Natural killer cell treated with Interleukin-12 subunit alpha and Interleukin-12 subunit beta and Interleukin-15 and Interleukin-18, amount 100 ng/mL, for 72 hours (primary cell): ENCODE data around the gene RAB37. TPM values are rescaled to one million over a fixed set of nuclear protein-coding genes. Genes with fewer than 3 reads are reported as not detected.

Experiments used
- ATAC-seq, 2 donors: fragments of 150-1000 bp; cut with Tn5 transposase in 1 of 2; sonication (Bioruptor Pico), chemical (Tn5 transposase) in 1 of 2; 2 replicates each; pipeline ENCODE4 v1.10.0; 2021
- DNase-seq: peaks from one replicate; pipeline ENCODE4 v3.0.0; 2022; ENCODE audit warnings: low spot score
- H3K27ac Mint-ChIP-seq, 2 donors: 1 replicate in 1 of 2; 2 replicates in 1 of 2; pipeline ENCODE4 v1.8.0; 2022; ENCODE audit warnings: mixed read lengths in 2 of 2, mild to moderate bottlenecking in 1 of 2, moderate library complexity in 1 of 2
- H3K27me3 Mint-ChIP-seq, 2 donors: 1 replicate in 1 of 2; 2 replicates in 1 of 2; pipeline ENCODE4 v1.8.0; 2022; ENCODE audit warnings: mixed read lengths in 2 of 2
- H3K36me3 Mint-ChIP-seq: one replicate; pipeline ENCODE4 v1.8.0; 2022; ENCODE audit warnings: mixed read lengths
- H3K4me1 Mint-ChIP-seq, 2 donors: 1 replicate in 1 of 2; 2 replicates in 1 of 2; pipeline ENCODE4 v1.8.0; 2022; ENCODE audit warnings: low read depth in 2 of 2, mixed read lengths in 2 of 2, mild to moderate bottlenecking in 1 of 2
- H3K4me3 Mint-ChIP-seq: one replicate; pipeline ENCODE4 v1.8.0; 2022; ENCODE audit warnings: mixed read lengths
- H3K9me3 Mint-ChIP-seq: 2 replicates; pipeline ENCODE4 v1.8.0; 2022; ENCODE audit warnings: mixed read lengths
- total RNA-seq, 2 donors: library from RNA; stranded (reverse); gene quantifications; one replicate each; pipeline ENCODE4 v1.2.3, GENCODE V29; 2022

The RAB37 gene
- total RNA-seq, 2 donors from 2014 or later = 1.3 to 3.3 TPM

DNA sequence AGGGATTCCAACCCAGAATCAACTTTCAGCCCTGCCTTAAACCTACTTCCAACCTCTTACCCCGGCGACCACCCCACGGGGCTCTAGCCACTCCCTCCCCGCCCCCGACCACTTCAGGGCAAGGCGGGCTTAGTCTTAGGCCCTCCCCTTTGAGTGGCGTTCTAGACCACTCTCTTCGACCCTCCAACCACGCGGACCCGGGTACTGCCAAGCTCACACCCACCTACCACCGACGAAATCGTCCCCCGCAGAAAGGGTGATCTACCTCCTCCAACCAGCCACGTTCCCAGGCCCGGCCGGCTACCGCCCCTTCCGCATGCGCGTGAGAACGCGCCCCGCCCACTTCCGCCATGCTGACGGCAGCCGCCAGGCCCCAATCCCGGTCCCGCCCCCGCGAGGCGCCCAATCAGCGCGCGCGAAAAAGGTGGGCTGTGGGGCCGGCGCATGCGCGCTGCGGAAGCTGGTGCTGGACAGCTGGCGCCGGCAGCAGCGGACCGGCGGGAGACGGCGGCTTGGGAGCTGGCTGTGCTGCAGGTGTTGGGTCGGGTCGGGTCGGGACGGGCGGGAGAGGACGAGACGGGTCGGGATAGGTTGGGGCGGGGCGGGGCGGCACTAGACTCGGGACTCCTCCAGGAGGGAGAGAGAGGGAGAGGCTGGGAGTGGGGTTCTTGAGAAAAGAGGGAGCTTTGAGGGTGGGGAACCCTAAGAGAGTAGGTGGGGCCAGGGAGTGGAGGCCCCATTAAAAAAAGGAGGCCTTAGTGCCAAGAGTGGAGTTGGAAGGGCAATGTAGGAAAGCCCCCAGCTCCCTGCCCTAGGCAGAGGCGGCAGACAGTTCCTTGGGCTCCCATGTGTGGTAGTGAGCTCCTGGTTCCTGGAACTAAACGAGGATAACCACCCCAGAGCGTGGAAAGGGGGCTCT lies 39.2 kb downstream of the RAB37 start, which contains the start of gene NAT9:
TSS of gene NAT9 (minus strand) at position 302 of the 919 bp plus-strand sequence. CDS start 647 bp downstream, outside the sequence.
- H3K27me3 Mint-ChIP-seq = no peaks in the 10 kb centered on the region
- ATAC-seq = peak; percentile 88 to 94
- H3K9me3 Mint-ChIP-seq = no peaks in the 10 kb centered on the region
- peak within 1 kb of the TSS; percentile 97 for H3K27ac Mint-ChIP-seq
- DNase-seq = peak; percentile 100
- no peaks in the 10 kb centered on the region for H3K36me3 Mint-ChIP-seq
- H3K4me3 Mint-ChIP-seq = peak within 1 kb of the TSS; percentile 100
- peaks cover 58 to 70% of the 10 kb centered on the region in 2 donors for H3K4me1 Mint-ChIP-seq

DNA sequence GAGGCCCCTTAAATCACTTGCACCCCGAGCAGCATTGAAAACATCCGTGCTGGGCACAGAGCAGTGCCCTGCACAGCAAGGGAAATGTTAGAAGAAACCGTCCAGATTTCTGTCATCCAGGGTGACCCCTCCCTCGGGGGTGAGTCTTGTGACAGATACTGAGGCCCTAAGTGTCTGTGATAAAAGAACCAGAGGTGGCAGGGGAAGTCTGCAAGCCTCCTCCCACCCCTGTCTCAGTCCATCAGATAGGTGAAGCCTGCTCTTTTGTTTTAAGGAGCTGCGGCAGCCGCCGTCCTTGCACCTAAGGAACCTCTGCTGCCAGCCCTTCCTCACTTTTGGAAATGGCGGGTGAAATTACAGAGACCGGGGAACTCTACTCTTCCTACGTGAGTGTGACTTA lies 39.9 kb downstream of the RAB37 start:
- Mint-ChIP-seq H3K4me1 (peaks cover 60 to 72% of the 10 kb centered on the region in 2 donors), H3K36me3 (no peaks in the 10 kb centered on the region), H3K27ac (peak overlapping the region; percentile 97), H3K4me3 (peak overlapping the region; percentile 100), H3K27me3 (no peaks in the 10 kb centered on the region), H3K9me3 (no peaks in the 10 kb centered on the region)
- ATAC-seq = no peak
- no peak for DNase-seq

DNA sequence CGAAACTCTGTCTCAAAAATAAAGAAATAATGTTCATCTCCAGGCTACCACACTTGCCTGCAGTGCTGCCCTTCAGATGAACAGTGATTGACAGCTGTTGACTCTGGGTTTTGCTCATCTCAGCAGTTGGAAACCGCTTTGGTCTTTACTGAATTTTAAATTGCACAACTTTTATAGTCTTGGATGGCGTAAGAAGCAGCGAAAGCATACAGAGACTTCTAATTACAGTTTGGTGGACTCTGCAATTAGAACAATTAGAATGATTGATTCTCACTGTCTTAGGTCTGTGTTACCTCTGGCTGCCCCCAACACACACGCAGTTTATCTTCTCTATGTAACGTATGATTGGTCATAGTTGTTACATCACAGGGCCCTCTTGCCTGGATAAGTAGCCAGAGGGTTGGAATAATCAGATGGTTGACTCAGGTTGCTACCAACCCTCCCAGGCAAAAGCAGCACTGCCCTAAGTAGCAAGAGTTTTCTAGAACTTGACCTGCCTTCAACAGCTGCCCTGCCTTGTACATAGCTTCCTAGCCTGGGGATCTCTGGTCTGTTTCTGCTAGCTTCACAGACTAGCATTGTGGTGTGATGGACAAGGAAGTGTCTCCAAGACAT lies 41.0 kb downstream of the RAB37 start:
- peak overlapping the region; percentile 57 for H3K4me3 Mint-ChIP-seq
- peaks cover 56 to 62% of the 10 kb centered on the region in 2 donors for H3K4me1 Mint-ChIP-seq
- H3K36me3 Mint-ChIP-seq = no peaks in the 10 kb centered on the region
- no peaks in the 10 kb centered on the region for H3K27me3 Mint-ChIP-seq
- ATAC-seq (no peak), DNase-seq (no peak)
- H3K9me3 Mint-ChIP-seq = no peaks in the 10 kb centered on the region
- peak overlapping the region in 1 of 2 donors; percentile 33 for H3K27ac Mint-ChIP-seq

DNA sequence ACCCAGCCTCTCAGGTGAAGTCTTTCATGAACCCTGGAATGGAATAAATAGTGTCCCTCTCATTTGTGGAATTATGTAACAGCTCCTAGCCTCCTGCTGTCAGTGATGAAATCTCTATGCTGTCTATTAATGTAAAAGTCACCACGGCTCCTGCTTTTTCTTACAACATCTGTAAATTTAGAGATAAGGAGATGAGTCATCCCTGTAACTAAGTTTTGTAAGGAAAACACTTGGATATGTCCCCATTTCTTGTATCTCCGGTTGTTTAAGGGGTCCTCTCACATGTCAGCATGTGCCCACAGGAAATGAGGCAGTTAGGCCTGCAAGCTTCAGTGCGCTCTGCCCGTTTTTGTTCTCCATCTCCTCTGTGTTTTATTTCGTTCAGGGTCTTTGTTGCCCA lies 41.9 kb downstream of the RAB37 start:
- no peak for DNase-seq
- no peaks in the 10 kb centered on the region for H3K27me3 Mint-ChIP-seq
- H3K4me1 Mint-ChIP-seq = peaks cover 51 to 57% of the 10 kb centered on the region in 2 donors
- H3K4me3 Mint-ChIP-seq = peak overlapping the region; percentile 83
- ATAC-seq = no peak
- H3K27ac Mint-ChIP-seq = peak overlapping the region; percentile 38 to 87
- H3K36me3 Mint-ChIP-seq = no peaks in the 10 kb centered on the region
- H3K9me3 Mint-ChIP-seq = no peaks in the 10 kb centered on the region

DNA sequence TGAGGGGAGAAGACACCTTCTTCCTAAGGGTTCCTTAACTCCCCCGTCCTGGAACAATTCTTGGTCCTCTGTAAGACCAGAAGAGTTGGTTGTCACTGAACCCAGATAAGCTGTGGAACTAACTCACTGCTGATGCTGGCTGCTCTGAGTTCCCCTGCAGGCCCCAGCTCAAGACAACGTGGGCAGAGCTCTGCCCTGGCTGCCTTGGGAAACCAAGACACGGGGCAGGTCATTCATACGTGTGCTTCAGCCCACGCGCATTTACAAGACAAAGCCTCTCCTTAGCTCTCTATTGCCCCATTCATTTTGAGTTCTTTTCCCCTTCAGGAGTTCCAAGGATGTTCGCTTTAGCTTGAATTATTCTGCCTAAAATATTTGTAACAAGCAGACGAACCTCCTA lies 42.4 kb downstream of the RAB37 start:
- Mint-ChIP-seq H3K27me3 (no peaks in the 10 kb centered on the region), H3K4me1 (peaks cover 54 to 60% of the 10 kb centered on the region in 2 donors), H3K9me3 (no peaks in the 10 kb centered on the region), H3K36me3 (no peaks in the 10 kb centered on the region), H3K4me3 (peak overlapping the region; percentile 83), H3K27ac (peak overlapping the region; percentile 76 to 87)
- ATAC-seq (no peak), DNase-seq (no peak)

DNA sequence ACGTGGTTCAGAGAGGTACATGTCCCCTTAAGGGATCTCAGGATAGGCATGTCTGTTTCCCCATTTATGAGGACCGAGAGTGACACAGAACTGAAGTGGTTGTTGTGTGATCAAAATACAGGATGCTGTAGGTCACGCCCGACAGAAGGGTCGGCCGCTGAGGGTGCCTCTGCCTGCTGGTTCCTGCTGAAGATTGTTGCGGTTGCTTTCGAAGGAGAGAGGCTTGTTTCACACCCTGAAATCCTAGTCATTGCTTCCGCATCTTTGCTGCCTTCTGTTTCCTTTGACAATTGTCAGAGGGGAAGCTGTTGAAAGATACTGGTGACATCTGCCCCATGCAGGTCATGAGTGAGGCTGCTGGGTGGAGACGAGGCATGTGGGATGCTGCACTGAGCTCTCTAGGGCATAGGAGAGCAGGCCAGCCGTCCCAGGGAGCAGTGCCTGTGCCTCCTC lies 42.9 kb downstream of the RAB37 start:
- H3K9me3 Mint-ChIP-seq = no peaks in the 10 kb centered on the region
- H3K27ac Mint-ChIP-seq = peak overlapping the region; percentile 76 to 87
- H3K4me3 Mint-ChIP-seq = peak overlapping the region; percentile 83
- H3K27me3 Mint-ChIP-seq = no peaks in the 10 kb centered on the region
- no peaks in the 10 kb centered on the region for H3K36me3 Mint-ChIP-seq
- peak; percentile 73 for DNase-seq
- H3K4me1 Mint-ChIP-seq = peaks cover 57 to 60% of the 10 kb centered on the region in 2 donors
- ATAC-seq = peak; percentile 68 to 81

DNA sequence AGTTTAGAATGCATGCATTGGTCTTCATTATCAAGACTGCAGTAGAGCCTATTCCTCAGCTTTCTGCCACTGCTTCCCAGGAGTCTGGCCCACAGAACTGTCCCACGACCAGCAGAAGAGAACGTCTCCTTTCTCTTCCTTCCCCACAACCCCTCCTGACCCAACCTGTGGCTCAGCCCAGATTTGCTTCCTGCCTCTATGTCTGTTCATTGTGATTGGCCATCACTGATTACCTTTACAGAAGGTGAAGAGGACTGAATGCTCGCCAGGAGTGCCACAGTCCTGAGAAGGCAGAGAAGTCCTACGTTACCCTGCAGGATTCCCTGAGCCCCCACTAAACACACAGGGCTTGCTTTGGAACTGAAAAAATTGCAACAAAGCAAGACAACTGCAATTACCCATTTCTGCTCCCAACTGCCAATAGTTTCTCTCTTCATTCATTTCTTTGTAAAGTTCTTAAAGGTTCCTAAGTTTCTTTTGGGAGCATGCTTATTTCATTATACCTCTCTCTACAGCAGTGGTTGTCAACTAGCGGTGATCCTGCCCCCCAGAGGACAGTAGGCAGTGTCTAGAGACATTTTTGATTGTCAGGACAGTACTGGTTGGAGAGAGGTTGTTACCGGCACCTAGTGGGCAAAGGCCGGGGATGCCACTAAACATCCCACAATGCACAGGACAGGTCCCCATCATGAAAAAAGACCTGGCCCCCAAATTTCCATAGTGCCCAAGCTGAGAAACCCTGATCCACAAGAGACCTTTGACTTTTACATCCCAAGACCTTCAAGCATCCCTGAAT lies 43.6 kb downstream of the RAB37 start:
- Mint-ChIP-seq H3K36me3 (no peaks in the 10 kb centered on the region), H3K27ac (peak overlapping the region; percentile 76 to 87), H3K4me1 (peaks cover 54 to 55% of the 10 kb centered on the region in 2 donors), H3K4me3 (peak overlapping the region; percentile 83), H3K9me3 (no peaks in the 10 kb centered on the region), H3K27me3 (no peaks in the 10 kb centered on the region)
- ATAC-seq (peak in 1 of 2 donors; percentile 5), DNase-seq (no peak)

DNA sequence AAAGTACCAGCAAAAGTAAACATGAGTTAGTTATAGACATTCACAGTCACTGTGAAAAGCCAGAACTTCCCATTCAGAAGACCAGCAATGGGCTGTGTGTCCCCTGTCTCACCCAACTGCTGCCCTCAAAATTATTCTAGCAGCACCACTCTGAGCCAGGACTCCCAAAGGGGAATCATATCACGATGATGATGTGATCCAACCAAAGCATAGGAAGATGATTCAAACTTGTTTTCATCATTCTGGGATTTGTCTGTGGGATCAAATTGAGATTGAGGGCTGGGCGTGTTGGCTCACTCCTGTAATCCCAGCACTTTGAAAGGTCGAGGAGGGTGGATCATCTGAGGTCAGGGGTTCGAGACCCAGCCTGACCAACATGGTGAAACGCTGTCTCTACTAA lies 45.5 kb downstream of the RAB37 start:
- H3K4me3 Mint-ChIP-seq = no peak overlapping the region
- no peak for DNase-seq
- H3K9me3 Mint-ChIP-seq = no peaks in the 10 kb centered on the region
- H3K27me3 Mint-ChIP-seq = no peaks in the 10 kb centered on the region
- H3K27ac Mint-ChIP-seq = no peak overlapping the region
- H3K36me3 Mint-ChIP-seq = no peaks in the 10 kb centered on the region
- H3K4me1 Mint-ChIP-seq = peaks cover 40 to 42% of the 10 kb centered on the region in 2 donors
- ATAC-seq = no peak

DNA sequence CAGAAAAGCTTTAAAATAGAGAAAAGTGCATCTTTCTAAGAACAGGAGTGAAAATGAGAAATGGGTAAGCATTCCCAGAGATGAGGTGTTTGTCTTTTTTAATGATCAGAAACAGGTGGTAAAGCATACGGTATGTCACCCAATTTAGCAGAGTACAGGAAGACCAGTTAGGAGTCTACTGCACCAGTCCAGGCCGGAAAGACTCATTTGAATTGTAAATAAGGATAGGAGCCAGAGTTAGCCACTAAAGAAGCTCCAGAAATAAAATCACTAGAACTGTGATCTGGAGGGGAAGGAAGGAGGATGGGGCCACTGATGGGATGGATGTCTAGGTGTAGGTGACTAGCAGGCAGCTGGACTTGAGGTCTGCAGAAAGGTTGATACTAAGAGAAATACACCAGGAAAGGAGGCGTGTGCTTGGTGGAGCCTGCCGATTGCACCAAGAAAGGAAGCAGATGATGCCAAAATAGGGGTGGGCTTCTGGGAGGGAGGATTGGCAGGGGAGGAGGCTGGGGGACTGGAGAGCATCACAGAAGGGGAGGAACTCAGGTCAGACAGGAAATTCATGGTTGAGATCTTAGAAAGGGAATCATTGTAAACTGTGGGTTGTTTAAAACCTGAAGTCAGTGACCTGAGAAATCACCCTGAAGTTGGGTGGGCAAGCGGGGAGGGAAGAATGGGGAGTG lies 47.2 kb downstream of the RAB37 start:
- Mint-ChIP-seq H3K4me1 (peaks cover 29 to 30% of the 10 kb centered on the region in 2 donors), H3K27me3 (no peaks in the 10 kb centered on the region), H3K27ac (no peak overlapping the region), H3K36me3 (no peaks in the 10 kb centered on the region), H3K4me3 (no peak overlapping the region), H3K9me3 (no peaks in the 10 kb centered on the region)
- no peak for DNase-seq
- no peak for ATAC-seq

DNA sequence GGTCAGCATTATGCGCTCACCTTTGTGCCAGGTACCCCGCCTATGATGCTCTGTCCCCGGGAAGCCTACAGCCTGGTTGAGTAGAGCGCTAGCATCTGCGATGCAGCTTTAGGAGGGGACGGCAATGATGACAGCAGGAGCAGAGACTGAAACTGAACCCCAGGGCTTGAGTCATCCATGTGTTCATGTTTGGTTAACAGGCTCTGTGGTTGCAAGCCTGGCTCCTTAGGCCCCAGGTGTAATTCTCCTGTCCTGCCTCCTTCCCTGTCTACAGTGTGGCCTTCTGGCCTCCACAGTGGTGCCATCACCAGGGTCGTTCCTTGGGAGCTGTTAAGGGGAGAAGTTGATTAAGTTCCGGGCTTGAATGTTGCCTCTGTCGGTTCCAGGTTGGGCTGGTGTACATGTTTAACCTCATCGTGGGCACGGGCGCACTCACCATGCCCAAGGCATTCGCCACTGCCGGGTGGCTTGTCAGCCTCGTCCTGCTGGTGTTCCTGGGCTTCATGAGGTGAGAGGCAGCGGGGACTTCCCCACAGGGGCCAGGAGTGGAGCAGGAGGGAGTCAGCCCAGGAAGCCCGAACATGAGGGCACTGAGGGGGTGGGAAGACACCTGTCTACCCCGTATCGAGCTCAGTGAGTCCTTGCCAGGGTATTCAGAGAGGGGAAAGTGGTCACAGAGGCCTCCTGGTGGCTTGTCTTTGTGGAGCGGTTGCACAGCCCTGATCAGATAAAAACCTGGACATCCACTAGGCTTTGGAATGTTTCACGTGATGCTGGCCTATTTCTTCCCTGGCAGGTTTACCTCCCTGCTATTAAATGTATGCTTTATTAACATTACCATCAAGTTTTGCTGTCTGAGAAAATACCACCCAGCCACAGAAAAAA lies 48.3 kb downstream of the RAB37 start:
- Mint-ChIP-seq H3K9me3 (no peaks in the 10 kb centered on the region), H3K27ac (no peak overlapping the region), H3K36me3 (no peaks in the 10 kb centered on the region), H3K4me1 (peaks cover 20 to 22% of the 10 kb centered on the region in 2 donors), H3K27me3 (no peaks in the 10 kb centered on the region), H3K4me3 (no peak overlapping the region)
- ATAC-seq = no peak
- DNase-seq = no peak

DNA sequence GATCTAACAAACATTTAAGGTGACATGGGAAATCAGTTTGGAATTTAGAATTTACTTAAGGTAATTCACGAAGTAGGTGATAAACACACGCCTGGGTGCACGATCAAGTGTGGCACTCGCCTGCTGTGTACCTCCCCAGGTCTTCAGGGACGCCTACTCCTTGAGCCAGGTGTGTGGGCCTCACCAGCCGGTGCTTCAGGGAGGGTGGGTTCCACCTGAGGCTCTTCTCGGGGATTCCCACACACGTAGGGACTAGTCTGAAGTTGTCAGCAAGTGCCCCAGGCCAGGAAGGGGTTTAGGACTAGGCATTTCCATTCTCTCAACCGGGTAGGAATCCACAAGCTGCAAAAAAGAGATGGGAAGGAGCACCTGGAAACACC lies 48.9 kb downstream of the RAB37 start:
- Mint-ChIP-seq H3K9me3 (no peaks in the 10 kb centered on the region), H3K4me1 (peaks cover 18 to 19% of the 10 kb centered on the region in 2 donors), H3K36me3 (no peaks in the 10 kb centered on the region), H3K27ac (no peak overlapping the region), H3K27me3 (no peaks in the 10 kb centered on the region), H3K4me3 (no peak overlapping the region)
- no peak for DNase-seq
- ATAC-seq = no peak

DNA sequence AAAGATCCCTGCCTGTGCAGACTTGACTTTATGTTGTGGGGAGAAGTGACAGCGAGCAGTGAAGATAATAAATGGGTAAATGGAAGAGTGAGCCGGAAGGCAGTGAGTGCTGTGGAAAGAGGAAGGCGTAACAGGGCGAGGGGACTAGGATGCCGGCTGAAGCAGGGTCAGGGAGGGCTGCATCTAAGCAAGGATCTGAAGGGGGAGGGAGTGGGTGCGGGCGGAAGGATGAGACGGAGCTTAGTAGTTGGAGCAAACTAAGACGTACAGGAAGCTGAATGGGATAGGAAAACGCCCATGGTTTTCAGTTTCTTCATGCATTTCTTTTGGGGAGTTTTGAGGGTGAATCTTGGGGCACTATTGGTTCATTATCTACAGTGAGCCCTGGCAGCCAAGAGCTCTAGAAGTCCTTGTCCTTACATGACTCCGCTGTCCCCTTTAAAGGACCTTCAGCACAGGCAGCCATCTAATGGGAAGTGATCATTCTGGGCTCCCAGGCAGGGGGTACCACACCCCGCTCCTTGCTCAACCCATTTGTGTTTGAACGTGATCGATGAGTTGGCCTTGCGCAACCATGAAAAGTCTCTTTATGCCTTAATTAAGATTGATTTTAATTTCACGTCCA lies 49.5 kb downstream of the RAB37 start:
- ATAC-seq (no peak), DNase-seq (no peak)
- Mint-ChIP-seq H3K36me3 (no peaks in the 10 kb centered on the region), H3K9me3 (no peaks in the 10 kb centered on the region), H3K4me3 (no peak overlapping the region), H3K27ac (no peak overlapping the region), H3K27me3 (no peaks in the 10 kb centered on the region), H3K4me1 (peaks cover 14 to 19% of the 10 kb centered on the region in 2 donors)
